Fibroblast of pulmonary artery (primary cell): ENCODE measurements around the gene WNT7B.
A peak's percentile ranks its signal among the peaks of the same experiment; 100 is the strongest.

Source experiments
- DNase-seq: peaks from one replicate; pipeline ENCODE4 v3.0.0-alpha.2; 2010; ENCODE audit warnings: low read depth
- H3K4me3 ChIP-seq: replicated peaks from 2 replicates; pipeline ENCODE4 v1.5.1; 2011; ENCODE audit warnings: low read depth, mild to moderate bottlenecking, control low read depth, low read length, moderate library complexity
- CTCF ChIP-seq: IDR thresholded peaks from 2 replicates; pipeline ENCODE4 v1.5.1; 2011; ENCODE audit warnings: mild to moderate bottlenecking, control low read depth, low read length, inconsistent platforms; ENCODE audit errors: missing control alignments

Gene WNT7B

GRCh38 chr22:45998638-45999378, 21.8 kb upstream of the WNT7B start:
- no peak for DNase-seq
- H3K4me3 ChIP-seq: no peak overlapping the region
- no peak for TF ChIP-seq CTCF

DNA sequence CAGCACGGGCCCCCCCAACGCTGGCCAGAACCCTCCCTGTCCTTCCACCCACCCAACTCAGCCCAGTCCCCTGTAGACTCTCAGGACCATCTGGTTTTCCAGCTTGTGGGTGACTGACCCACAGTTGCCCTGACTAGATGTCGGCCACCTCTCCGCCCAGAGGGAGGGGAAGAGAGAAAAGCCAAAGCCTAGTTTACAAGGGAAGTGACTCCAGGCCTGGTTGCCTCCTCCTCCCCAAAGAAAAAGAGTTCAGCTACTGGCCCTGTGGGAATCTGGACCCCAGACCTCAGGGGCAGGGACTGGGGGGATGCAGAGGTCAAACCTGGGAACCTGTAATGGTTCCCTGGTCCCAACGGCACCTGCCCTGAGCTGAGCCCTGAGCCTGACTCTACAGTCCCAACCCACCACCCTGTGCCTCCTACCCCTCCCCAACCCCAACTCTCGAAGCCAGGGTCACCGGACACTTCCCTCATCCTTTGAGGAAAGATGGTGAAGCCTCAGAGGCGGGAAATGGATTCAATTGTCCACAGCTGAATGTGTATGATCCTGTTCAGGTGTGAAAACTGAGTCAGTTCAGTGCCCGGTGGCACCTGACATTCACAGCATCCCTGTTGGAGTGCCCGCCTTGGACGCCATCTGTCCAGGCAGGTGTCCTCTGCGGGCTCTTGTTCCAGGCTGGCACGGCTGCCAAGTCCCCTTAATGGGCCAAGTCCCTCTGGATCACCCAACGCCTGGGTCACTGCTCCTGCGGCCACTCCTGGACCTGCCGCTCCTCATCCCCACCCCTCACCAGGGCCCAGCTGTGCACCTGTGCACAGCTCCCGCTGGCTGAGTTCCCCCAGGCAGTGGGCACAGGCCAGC, 21.0 kb upstream of the WNT7B start:
- TF ChIP-seq CTCF: no peak
- DNase-seq: no peak
- no peak overlapping the region for H3K4me3 ChIP-seq

DNA sequence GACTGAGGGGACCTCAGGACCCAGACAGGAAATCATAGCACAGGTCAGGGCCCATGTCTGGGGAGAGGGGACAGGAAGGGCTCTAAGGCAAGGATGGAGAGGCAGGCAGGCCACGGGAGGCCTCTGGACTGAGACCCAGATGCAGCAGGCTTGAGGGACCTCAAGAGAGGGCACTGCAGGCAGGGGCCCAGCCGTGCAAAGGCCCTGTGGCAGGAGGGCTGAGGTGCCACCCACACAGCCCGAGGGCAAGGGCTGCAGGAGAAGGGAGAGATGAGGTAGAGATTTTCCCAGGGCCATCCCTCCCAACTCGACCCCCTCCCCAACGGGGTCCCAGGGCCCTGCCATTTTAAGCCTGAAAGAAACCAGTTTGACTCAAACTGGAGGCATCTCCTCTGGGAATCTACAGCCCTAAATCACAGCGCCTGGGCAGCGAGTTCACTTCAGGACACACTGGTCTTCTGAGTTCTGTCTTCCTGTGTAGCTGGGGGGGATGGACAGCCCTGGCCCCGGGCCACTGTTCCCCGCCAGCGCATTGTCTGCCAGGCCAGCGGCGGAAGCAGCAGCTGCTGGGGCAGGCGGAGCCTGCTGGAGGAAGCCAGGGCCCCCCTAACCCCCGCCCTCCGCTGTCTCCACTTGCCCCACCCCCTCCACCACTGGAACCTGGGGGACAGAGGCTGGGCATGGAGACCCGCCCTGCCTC, 20.3 kb upstream of the WNT7B start:
- no peak overlapping the region for H3K4me3 ChIP-seq
- TF ChIP-seq CTCF: no peak
- DNase-seq: peak; percentile 97

DNA sequence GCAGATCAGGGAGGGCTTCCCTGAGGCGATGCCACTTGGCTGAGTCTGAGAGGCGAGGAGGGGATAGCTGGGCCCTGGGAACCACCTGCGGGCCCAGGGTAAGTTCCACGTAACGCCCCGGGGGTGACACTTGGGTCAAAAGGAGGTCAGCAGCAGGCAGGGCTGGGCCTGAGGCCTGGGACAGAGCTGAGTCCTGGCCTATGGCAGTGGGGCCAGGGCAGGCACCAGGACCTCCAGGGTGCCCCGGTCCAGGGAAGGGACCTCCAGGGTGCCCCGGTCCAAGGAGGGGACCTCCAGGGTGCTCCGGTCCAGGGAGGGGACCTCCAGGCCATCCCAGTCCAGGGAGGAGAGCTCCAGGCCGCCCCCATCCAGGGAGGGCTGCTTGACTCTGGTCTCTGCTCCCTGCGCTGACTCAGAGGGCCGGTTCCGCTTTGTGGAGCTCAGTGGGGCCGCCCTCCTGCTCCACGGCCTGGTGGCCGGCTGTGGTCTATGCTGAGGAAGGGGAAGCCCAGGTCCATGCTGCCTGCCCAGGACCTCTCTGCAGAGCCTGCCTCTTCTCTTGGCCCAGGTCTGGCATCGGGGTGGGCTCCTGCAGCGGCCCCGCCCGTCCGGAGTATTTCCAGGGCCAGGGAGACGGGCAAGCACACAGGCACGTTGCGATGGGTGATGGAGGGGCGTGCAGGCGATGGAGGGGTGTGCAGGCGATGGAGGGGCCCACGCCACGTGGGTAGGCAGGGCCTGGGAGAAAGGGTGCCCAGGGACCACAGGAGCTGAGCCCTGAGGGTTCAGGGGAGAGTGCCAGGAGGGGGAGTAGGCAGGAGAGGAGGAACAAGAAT, 19.5 kb upstream of the WNT7B start:
- DNase-seq: peak; percentile 47
- H3K4me3 ChIP-seq: no peak overlapping the region
- TF ChIP-seq CTCF: no peak

GRCh38 chr22:45995405-45996101, 18.6 kb upstream of the WNT7B start:
- no peak overlapping the region for H3K4me3 ChIP-seq
- TF ChIP-seq CTCF: no peak
- DNase-seq: no peak
